Liver (tissue), 3 donors: Measurements from ENCODE around the gene PKP3.
"Not testable (repeated sequence)": the region's sequence is repeated elsewhere in the genome, so short reads cannot be mapped to it uniquely, and the experiment has no call there.

Experiments used
- CTCF ChIP-seq: fragments of 150-350 bp; IDR thresholded peaks from 2 replicates; pipeline ENCODE4 v1.5.1; 2017; ENCODE audit warnings: improper control_type of control experiment, low read depth, low read length; ENCODE audit not compliant: missing input control
- GABPA ChIP-seq, 2 donors: IDR thresholded peaks in 1 of 2; conservative IDR thresholded peaks in 1 of 2; 2 replicates each; pipeline ENCODE4 v1.6.1; 2016; ENCODE audit warnings: antibody characterized with exemption in 2 of 2, mild to moderate bottlenecking in 1 of 2, moderate library complexity in 1 of 2
- JUND ChIP-seq, 2 donors: IDR thresholded peaks; 2 replicates each; pipeline ENCODE4 v1.6.1; 2016; ENCODE audit warnings: antibody characterized with exemption in 2 of 2
- SP1 ChIP-seq: IDR thresholded peaks from 2 replicates; pipeline ENCODE4 v1.6.1; 2018; ENCODE audit warnings: antibody characterized with exemption, mild to moderate bottlenecking
- TAF1 ChIP-seq: conservative IDR thresholded peaks from 2 replicates; pipeline ENCODE4 v1.6.1; 2016; ENCODE audit warnings: antibody characterized with exemption, mild to moderate bottlenecking
- ZBTB33 ChIP-seq: IDR thresholded peaks from 2 replicates; pipeline ENCODE4 v1.6.1; 2016; ENCODE audit warnings: antibody characterized with exemption
- donor health status: healthy.
- donor health status: healthy.

GRCh38 chr11:424766-425165 lies 30.8 kb downstream of the PKP3 start:
- TF ChIP-seq CTCF; ZBTB33; JUND (IDR thresholded peaks at IDR 0.05); TAF1; SP1; GABPA (IDR thresholded peaks at IDR 0.05 in 1 of 2, conservative IDR thresholded peaks at IDR 0.05 in 1 of 2): not testable (repeated sequence)
